ENCODE measurements around the gene CMKLR1. TPM values are rescaled to one million over a fixed set of nuclear protein-coding genes. Genes with fewer than 3 reads are reported as not detected.
A peak's percentile ranks its signal among the peaks of the same experiment; 100 is the strongest.

CMKLR1 gene
- total and polyA plus RNA-seq, 5 experiments from 2014 or later, result 0.27 to 3.0 (median 0.83) TPM; not detected in 2

GRCh38 chr12:108341854-108342847 lies 3.0 kb upstream of the CMKLR1 start:
- peaks cover 0 to 19% (median 6%) of the 10 kb centered on the region in 4 donors for H3K4me1 Mint-ChIP-seq
- POLR2A ChIA-PET, result no interaction called here
- DNase-seq (no peak), ATAC-seq (no peak)
- H3K27ac Mint-ChIP-seq, result no peak overlapping the region
- no peaks in the 10 kb centered on the region for H3K36me3 Mint-ChIP-seq
- peaks cover 8 to 50% (median 19%) of the 10 kb centered on the region in 5 donors for H3K27me3 Mint-ChIP-seq
- no peak overlapping the region for H3K4me3 Mint-ChIP-seq
- peaks cover 0 to 3% (median 0%) of the 10 kb centered on the region in 9 donors for H3K9me3 Mint-ChIP-seq

GRCh38 chr12:108341356-108341755 lies 2.2 kb upstream of the CMKLR1 start:
- no peak overlapping the region for H3K4me3 Mint-ChIP-seq
- no peaks in the 10 kb centered on the region for H3K36me3 Mint-ChIP-seq
- POLR2A ChIA-PET, result no interaction called here
- peaks cover 8 to 46% (median 19%) of the 10 kb centered on the region in 5 donors for H3K27me3 Mint-ChIP-seq
- DNase-seq (no peak), ATAC-seq (no peak)
- H3K9me3 Mint-ChIP-seq, result peaks cover 0 to 3% (median 0%) of the 10 kb centered on the region in 9 donors
- H3K4me1 Mint-ChIP-seq, result peaks cover 0 to 21% (median 6%) of the 10 kb centered on the region in 4 donors
- H3K27ac Mint-ChIP-seq, result no peak overlapping the region

- Mint-ChIP-seq H3K9me3 (peaks cover 0 to 3% (median 0%) of the 10 kb centered on the region in 9 donors), H3K27ac (peak overlapping the region in 1 of 10 donors; percentile 24), H3K4me3 (peak overlapping the region in 1 of 10 donors; percentile 16), H3K4me1 (peaks cover 0 to 30% (median 6%) of the 10 kb centered on the region in 4 donors), H3K27me3 (peaks cover 7 to 46% (median 18%) of the 10 kb centered on the region in 5 donors), H3K36me3 (peaks cover 0 to 6% (median 0%) of the 10 kb centered on the region in 3 donors)
- ATAC-seq, result no peak
- POLR2A ChIA-PET, result no interaction called here
- no peak for DNase-seq
Observed at GRCh38 chr12:108340037-108340436, 926 bp upstream of the CMKLR1 start.

GRCh38 chr12:108337235-108338223 lies 1.6 kb downstream of the CMKLR1 start:
- peaks cover 7 to 36% (median 18%) of the 10 kb centered on the region in 5 donors for H3K27me3 Mint-ChIP-seq
- H3K4me3 Mint-ChIP-seq, result peak overlapping the region in 3 of 10 donors; percentile 1 to 73 (median 66)
- H3K27ac Mint-ChIP-seq, result peak overlapping the region in 1 of 10 donors; percentile 79
- H3K4me1 Mint-ChIP-seq, result peaks cover 0 to 55% (median 11%) of the 10 kb centered on the region in 4 donors
- DNase-seq (no peak), ATAC-seq (no peak)
- no peaks in the 10 kb centered on the region for H3K9me3 Mint-ChIP-seq
- POLR2A ChIA-PET, result no interaction called here
- H3K36me3 Mint-ChIP-seq, result peaks cover 0 to 6% (median 0%) of the 10 kb centered on the region in 3 donors

- Mint-ChIP-seq H3K27me3 (peaks cover 4 to 36% (median 13%) of the 10 kb centered on the region in 5 donors), H3K36me3 (peaks cover 0 to 6% (median 0%) of the 10 kb centered on the region in 3 donors), H3K4me3 (no peak overlapping the region), H3K4me1 (peaks cover 0 to 67% (median 11%) of the 10 kb centered on the region in 4 donors), H3K9me3 (no peaks in the 10 kb centered on the region), H3K27ac (peak overlapping the region in 1 of 10 donors; percentile 40)
- POLR2A ChIA-PET, result no interaction called here
- ATAC-seq (no peak), DNase-seq (no peak)
Observed at GRCh38 chr12:108335349-108336119, 3.6 kb downstream of the CMKLR1 start.

- H3K4me3 Mint-ChIP-seq, result peak overlapping the region in 2 of 10 donors; percentile 1 to 36
- ATAC-seq, result no peak
- H3K4me1 Mint-ChIP-seq, result peaks cover 0 to 65% (median 8%) of the 10 kb centered on the region in 4 donors
- H3K36me3 Mint-ChIP-seq, result peaks cover 0 to 6% (median 0%) of the 10 kb centered on the region in 3 donors
- peaks cover 4 to 23% (median 9%) of the 10 kb centered on the region in 5 donors for H3K27me3 Mint-ChIP-seq
- no peaks in the 10 kb centered on the region for H3K9me3 Mint-ChIP-seq
- no peak for DNase-seq
- peak overlapping the region in 1 of 10 donors; percentile 28 for H3K27ac Mint-ChIP-seq
- POLR2A ChIA-PET, result no interaction called here
Observed at GRCh38 chr12:108333898-108334699, 5.0 kb downstream of the CMKLR1 start.

- Mint-ChIP-seq H3K27me3 (peaks cover under 1 to 11% (median 4%) of the 10 kb centered on the region in 5 donors), H3K36me3 (peaks cover 0 to 6% (median 0%) of the 10 kb centered on the region in 3 donors), H3K9me3 (no peaks in the 10 kb centered on the region), H3K27ac (peak overlapping the region in 2 of 10 donors; percentile 61 to 67), H3K4me3 (peak overlapping the region in 1 of 10 donors; percentile 0), H3K4me1 (peaks cover 0 to 60% (median 5%) of the 10 kb centered on the region in 4 donors)
- ATAC-seq (no peak), DNase-seq (no peak)
- POLR2A ChIA-PET, result no interaction called here
Observed at GRCh38 chr12:108332791-108333382, 6.2 kb downstream of the CMKLR1 start.

GRCh38 chr12:108328420-108328819 lies 10.7 kb downstream of the CMKLR1 start:
- H3K9me3 Mint-ChIP-seq, result no peaks in the 10 kb centered on the region
- peaks cover 0 to 4% (median 2%) of the 10 kb centered on the region in 5 donors for H3K27me3 Mint-ChIP-seq
- no peak for DNase-seq
- peaks cover 0 to 37% (median 1%) of the 10 kb centered on the region in 4 donors for H3K4me1 Mint-ChIP-seq
- POLR2A ChIA-PET, result no interaction called here
- H3K4me3 Mint-ChIP-seq, result no peak overlapping the region
- ATAC-seq, result no peak
- no peak overlapping the region for H3K27ac Mint-ChIP-seq
- no peaks in the 10 kb centered on the region for H3K36me3 Mint-ChIP-seq

GRCh38 chr12:108327621-108328344 lies 11.3 kb downstream of the CMKLR1 start:
- Mint-ChIP-seq H3K36me3 (no peaks in the 10 kb centered on the region), H3K9me3 (no peaks in the 10 kb centered on the region), H3K27ac (no peak overlapping the region), H3K27me3 (peaks cover 2 to 4% (median 3%) of the 10 kb centered on the region in 5 donors), H3K4me3 (peak overlapping the region in 1 of 10 donors; percentile 51), H3K4me1 (peaks cover 0 to 33% (median 0%) of the 10 kb centered on the region in 4 donors)
- POLR2A ChIA-PET, result no interaction called here
- ATAC-seq (no peak), DNase-seq (no peak)

- POLR2A ChIA-PET, result no interaction called here
- no peak for DNase-seq
- H3K36me3 Mint-ChIP-seq, result no peaks in the 10 kb centered on the region
- no peak overlapping the region for H3K4me3 Mint-ChIP-seq
- H3K27me3 Mint-ChIP-seq, result peaks cover 2 to 18% (median 7%) of the 10 kb centered on the region in 5 donors
- H3K4me1 Mint-ChIP-seq, result peaks cover 0 to 27% (median 0%) of the 10 kb centered on the region in 4 donors
- H3K9me3 Mint-ChIP-seq, result no peaks in the 10 kb centered on the region
- ATAC-seq, result no peak
- peak overlapping the region in 1 of 10 donors; percentile 72 for H3K27ac Mint-ChIP-seq
Observed at GRCh38 chr12:108326254-108326750, 12.8 kb downstream of the CMKLR1 start.

Measured in naive thymus-derived CD8-positive, alpha-beta T cell (primary cell).